H9 (cell line): Measurements from ENCODE around the gene GSTM3. TPM values are rescaled to one million over a fixed set of nuclear protein-coding genes. Genes with fewer than 3 reads are reported as not detected.
"Not testable (repeated sequence)": the region's sequence is repeated elsewhere in the genome, so short reads cannot be mapped to it uniquely, and the experiment has no call there.

ENCODE experiments used
- DNase-seq: peaks from one replicate; pipeline ENCODE4 v3.0.0-alpha.2; 2017
- H2AFZ ChIP-seq: one replicate; pipeline ENCODE4 v1.6.1; 2013; ENCODE audit warnings: mild to moderate bottlenecking, low read length, control low read depth, moderate library complexity
- H2AK5ac ChIP-seq: 2 replicates; pipeline ENCODE4 v1.6.1; 2013; ENCODE audit warnings: low read length, control low read depth, mixed read lengths; ENCODE audit not compliant: insufficient read length
- H2BK120ac ChIP-seq: one replicate; pipeline ENCODE4 v1.6.1; 2013; ENCODE audit warnings: low read depth, mild to moderate bottlenecking, low read length, control low read depth, inconsistent platforms; ENCODE audit not compliant: poor library complexity, severe bottlenecking
- H2BK12ac ChIP-seq: 2 replicates; pipeline ENCODE4 v1.6.1; 2013; ENCODE audit warnings: low read length, control low read depth, mixed read lengths, low read depth; ENCODE audit not compliant: insufficient read length
- H2BK15ac ChIP-seq: 2 replicates; pipeline ENCODE4 v1.6.1; 2013; ENCODE audit warnings: low read depth, low read length, control low read depth
- H2BK20ac ChIP-seq: one replicate; pipeline ENCODE4 v1.6.1; 2013; ENCODE audit warnings: low read depth, mild to moderate bottlenecking, low read length, control low read depth, inconsistent platforms; ENCODE audit not compliant: poor library complexity, severe bottlenecking
- H2BK5ac ChIP-seq: 2 replicates; pipeline ENCODE4 v1.6.1; 2013; ENCODE audit warnings: low read length, control low read depth, mixed read lengths; ENCODE audit not compliant: insufficient read length
- H3K14ac ChIP-seq: 2 replicates; pipeline ENCODE4 v1.6.1; 2013; ENCODE audit warnings: low read length, control low read depth; ENCODE audit not compliant: insufficient read depth
- H3K18ac ChIP-seq: 2 replicates; pipeline ENCODE4 v1.6.1; 2013; ENCODE audit warnings: low read depth, mild to moderate bottlenecking, mixed read lengths, low read length, control low read depth; ENCODE audit not compliant: insufficient read length
- H3K23ac ChIP-seq: 2 replicates; pipeline ENCODE4 v1.6.1; 2013; ENCODE audit warnings: low read length, control low read depth, mixed read lengths, low read depth; ENCODE audit not compliant: insufficient read length
- H3K23me2 ChIP-seq: 2 replicates; pipeline ENCODE4 v1.6.1; 2013; ENCODE audit warnings: low read depth, mild to moderate bottlenecking, mixed read lengths, low read length, control low read depth; ENCODE audit not compliant: insufficient read length, poor library complexity, severe bottlenecking
- H3K27ac ChIP-seq: 2 replicates; pipeline ENCODE4 v1.5.1; 2013; ENCODE audit warnings: low read length, control low read depth, mixed read lengths, low read depth; ENCODE audit not compliant: insufficient read length
- H3K27me3 ChIP-seq: 2 replicates; pipeline ENCODE4 v1.6.1; 2013; ENCODE audit warnings: low read length, control low read depth, inconsistent platforms; ENCODE audit not compliant: insufficient read depth
- H3K4ac ChIP-seq: 2 replicates; pipeline ENCODE4 v1.6.1; 2013; ENCODE audit warnings: low read depth, mild to moderate bottlenecking, control low read depth, inconsistent platforms, low read length, moderate library complexity
- H3K4me1 ChIP-seq: 2 replicates; pipeline ENCODE4 v1.6.1; 2013; ENCODE audit warnings: low read length, control low read depth, inconsistent platforms; ENCODE audit not compliant: insufficient read depth
- H3K4me2 ChIP-seq: 2 replicates; pipeline ENCODE4 v1.6.1; 2013; ENCODE audit warnings: low read length, control low read depth, mixed read lengths; ENCODE audit not compliant: insufficient read length, insufficient read depth
- H3K56ac ChIP-seq: 2 replicates; pipeline ENCODE4 v1.6.1; 2013; ENCODE audit warnings: low read depth, mild to moderate bottlenecking, mixed read lengths, low read length, control low read depth; ENCODE audit not compliant: insufficient read length
- H3K79me1 ChIP-seq: 2 replicates; pipeline ENCODE4 v1.6.1; 2013; ENCODE audit warnings: low read depth, mild to moderate bottlenecking, moderate library complexity, low read length, control low read depth, inconsistent platforms; ENCODE audit not compliant: insufficient read depth, poor library complexity, severe bottlenecking
- H3K79me2 ChIP-seq: 2 replicates; pipeline ENCODE4 v1.6.1; 2013; ENCODE audit warnings: low read length, control low read depth, inconsistent platforms; ENCODE audit not compliant: insufficient read depth
- H3K9ac ChIP-seq: 2 replicates; pipeline ENCODE4 v1.6.1; 2013; ENCODE audit warnings: low read length, control low read depth, mixed read lengths; ENCODE audit not compliant: insufficient read length; ENCODE audit errors: extremely low read depth
- H3K9me3 ChIP-seq: one replicate; pipeline ENCODE4 v1.6.1; 2013; ENCODE audit warnings: low read depth, low read length, inconsistent platforms; ENCODE audit not compliant: control insufficient read depth
- H3T11ph ChIP-seq: one replicate; pipeline ENCODE4 v1.6.1; 2013; ENCODE audit warnings: mild to moderate bottlenecking, low read length, control low read depth, inconsistent platforms
- H4K20me1 ChIP-seq: one replicate; pipeline ENCODE4 v1.6.1; 2013; ENCODE audit not compliant: control insufficient read depth, insufficient read length, insufficient read depth
- H4K5ac ChIP-seq: 2 replicates; pipeline ENCODE4 v1.6.1; 2013; ENCODE audit warnings: low read depth, mild to moderate bottlenecking, mixed read lengths, low read length, control low read depth; ENCODE audit not compliant: insufficient read length
- H4K8ac ChIP-seq: replicated peaks from 2 replicates; pipeline ENCODE4 v1.6.1; 2013; ENCODE audit warnings: low read length, control low read depth, mixed read lengths, low read depth; ENCODE audit not compliant: insufficient read length
- H4K91ac ChIP-seq: 2 replicates; pipeline ENCODE4 v1.6.1; 2013; ENCODE audit warnings: low read depth, mild to moderate bottlenecking, moderate library complexity, mixed read lengths, low read length, control low read depth; ENCODE audit not compliant: insufficient read length
- H3K27ac Mint-ChIP-seq, 3 experiments: 2 replicates in 2 of 3; 3 replicates in 1 of 3; pipeline ENCODE4 v1.8.0; 2020 to 2021; ENCODE audit warnings: mixed read lengths in 3 of 3, mild to moderate bottlenecking in 1 of 3, moderate library complexity in 1 of 3
- H3K27me3 Mint-ChIP-seq: 2 replicates; pipeline ENCODE4 v1.8.0; 2021; ENCODE audit warnings: low read depth, mild to moderate bottlenecking, moderate library complexity, mixed read lengths
- H3K36me3 Mint-ChIP-seq, 3 experiments: 2 replicates in 2 of 3; 3 replicates in 1 of 3; pipeline ENCODE4 v1.8.0; 2020 to 2021; ENCODE audit warnings: low read depth in 3 of 3, mixed read lengths in 3 of 3; ENCODE audit not compliant: insufficient read depth in 1 of 3
- H3K4me1 Mint-ChIP-seq, 2 experiments: 2 replicates each; pipeline ENCODE4 v1.8.0; 2020; ENCODE audit warnings: mixed read lengths in 2 of 2
- H3K4me3 Mint-ChIP-seq, 2 experiments: 2 replicates in 1 of 2; 3 replicates in 1 of 2; pipeline ENCODE4 v1.8.0; 2020 to 2021; ENCODE audit warnings: mild to moderate bottlenecking in 2 of 2, mixed read lengths in 2 of 2, moderate library complexity in 1 of 2
- H3K9me3 Mint-ChIP-seq, 2 experiments: 2 replicates in 1 of 2; 3 replicates in 1 of 2; pipeline ENCODE4 v1.8.0; 2020; ENCODE audit warnings: mild to moderate bottlenecking in 2 of 2, mixed read lengths in 2 of 2, moderate library complexity in 1 of 2
- WGBS: extraction: QIAGEN DNeasy Blood & Tissue Kit; methylation state at CpG from one replicate; pipeline ENCODE4 v1.1.7; 2013; ENCODE audit warnings: missing lambda C conversion rate, low lambda C conversion rate, mixed read lengths; ENCODE audit not compliant: insufficient read length; ENCODE audit errors: extremely low coverage; 5-methylcytosine and 5-hydroxymethylcytosine counted together
- total RNA-seq: library from RNA; stranded (reverse); gene quantifications from 2 replicates; pipeline ENCODE4 v1.2.1, GENCODE V29; 2021
- TF ChIP-seq, protein P1 (sequence below): fragments of 200-600 bp; sonication (generic); conservative IDR thresholded peaks from 3 replicates; pipeline ENCODE4 v1.8.0; 2021; ENCODE audit warnings: antibody characterized with exemption, mild to moderate bottlenecking

GSTM3 gene
- total RNA-seq, 1 experiment from 2014 or later: 3.5 TPM

DNA sequence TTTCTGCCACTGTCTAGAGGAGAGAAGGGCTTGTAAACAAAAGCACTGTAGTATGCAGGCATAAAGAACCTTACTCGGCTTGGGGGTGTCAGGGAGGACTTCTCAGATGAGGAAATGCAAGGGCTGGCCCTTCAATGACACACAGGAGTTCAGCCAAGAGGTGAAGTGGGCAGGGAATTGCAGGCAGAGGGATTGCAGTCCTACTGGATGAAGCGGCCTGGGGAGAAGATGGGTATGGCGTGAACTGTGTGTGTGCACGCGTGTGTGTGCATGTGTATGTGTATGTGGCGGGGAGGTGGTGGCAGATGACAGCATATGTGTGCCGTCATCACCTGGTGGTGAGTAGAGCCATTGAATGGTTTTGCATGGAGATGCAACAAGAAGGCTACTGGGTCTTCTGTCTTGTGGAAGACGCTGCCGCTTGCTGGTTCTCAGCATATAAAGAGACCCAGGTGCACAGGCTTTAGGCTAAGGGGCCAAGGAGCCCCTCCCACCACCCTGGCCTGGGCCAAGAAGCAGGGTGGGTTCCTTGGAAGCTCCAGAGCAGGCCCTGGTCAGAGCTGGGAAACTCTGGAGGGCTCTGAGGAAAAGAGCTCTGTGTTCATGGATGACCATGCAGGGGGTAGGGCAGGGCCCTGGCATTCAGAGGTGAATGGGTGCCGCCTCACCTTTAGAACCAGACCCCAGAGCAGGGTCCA lies 26.9 kb upstream of the GSTM3 start:
- WGBS: no CpG with 5 or more reads among the region's 10 CpGs

DNA sequence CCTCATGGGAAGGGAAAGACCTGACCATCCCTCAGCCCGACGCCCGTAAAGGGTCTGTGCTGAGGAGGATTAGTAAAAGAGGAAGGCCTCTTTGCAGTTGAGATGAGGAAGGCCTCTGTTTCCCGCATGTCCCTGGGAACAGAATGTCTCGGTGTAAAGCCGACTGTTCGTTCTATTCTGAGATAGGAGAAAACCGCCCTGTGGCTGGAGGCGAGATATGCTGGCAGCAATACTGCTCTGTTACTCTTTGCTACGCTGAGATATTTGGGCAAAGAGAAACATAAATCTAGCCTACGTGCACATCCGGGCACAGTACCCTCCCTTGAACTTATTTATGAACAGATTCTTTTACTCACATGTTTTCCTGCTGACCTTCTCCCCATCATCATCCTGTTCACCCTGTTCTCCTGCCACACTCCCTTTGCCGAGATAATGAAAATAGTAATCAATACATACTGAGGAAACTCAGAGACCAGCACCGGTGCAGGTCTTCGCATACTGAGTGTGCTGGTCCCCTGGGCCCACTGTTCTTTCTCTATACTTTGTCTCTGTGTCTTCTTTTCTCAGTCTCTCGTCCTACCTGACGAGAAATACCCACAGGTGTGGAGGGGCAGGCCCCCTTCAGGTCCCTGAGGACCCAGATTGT lies 26.3 kb upstream of the GSTM3 start:
- H3K9me3 Mint-ChIP-seq, H3K4me2 ChIP-seq, H3T11ph ChIP-seq, H2BK120ac ChIP-seq, H2BK15ac ChIP-seq, H2BK12ac ChIP-seq, H3K27ac ChIP-seq, H3K9me3 ChIP-seq, H4K91ac ChIP-seq, H3K23me2 ChIP-seq, H2BK5ac ChIP-seq, H2AK5ac ChIP-seq, H3K23ac ChIP-seq, H3K27me3 ChIP-seq, H3K56ac ChIP-seq, H3K18ac ChIP-seq, H3K79me2 ChIP-seq, H3K27ac Mint-ChIP-seq, H2BK20ac ChIP-seq, H3K4me1 ChIP-seq, H4K8ac ChIP-seq, H2AFZ ChIP-seq, H3K79me1 ChIP-seq, H3K4me1 Mint-ChIP-seq, H4K5ac ChIP-seq, H3K4ac ChIP-seq, H3K14ac ChIP-seq, H3K9ac ChIP-seq, H3K4me3 Mint-ChIP-seq, H3K36me3 Mint-ChIP-seq, DNase-seq, H4K20me1 ChIP-seq, H3K27me3 Mint-ChIP-seq: not testable (repeated sequence)
- WGBS: no CpG with 5 or more reads among the region's 17 CpGs

More for the DNA sequence above, 26.9 kb upstream of the GSTM3 start:
- H2AFZ ChIP-seq: no peak overlapping the region
- no peaks in the 10 kb centered on the region for H3K27me3 ChIP-seq
- H3K4me2 ChIP-seq: no peak overlapping the region
- H3K79me1 ChIP-seq: no peaks in the 10 kb centered on the region
- no peaks in the 10 kb centered on the region for H3K23me2 ChIP-seq
- H2BK120ac ChIP-seq: no peak overlapping the region
- H4K20me1 ChIP-seq: no peaks in the 10 kb centered on the region
- no peak for DNase-seq
- H3K36me3 Mint-ChIP-seq: no peaks in the 10 kb centered on the region
- H2BK20ac ChIP-seq: no peak overlapping the region
- no peak overlapping the region for H2BK12ac ChIP-seq
- H3K79me2 ChIP-seq: no peaks in the 10 kb centered on the region
- no peak overlapping the region for H3K18ac ChIP-seq
- no peak overlapping the region for H4K8ac ChIP-seq
- no peak overlapping the region for H3K23ac ChIP-seq
- no peaks in the 10 kb centered on the region for H3K9me3 Mint-ChIP-seq
- H3K27ac Mint-ChIP-seq: no peak overlapping the region
- H2AK5ac ChIP-seq: no peak overlapping the region
- H3K4me1 ChIP-seq: no peaks in the 10 kb centered on the region
- H3K14ac ChIP-seq: no peak overlapping the region; the same call in 1 of the 2 replicates
- H2BK15ac ChIP-seq: no peak overlapping the region
- H4K91ac ChIP-seq: no peak overlapping the region
- H3K9me3 ChIP-seq: no peaks in the 10 kb centered on the region
- TF ChIP-seq, protein P1, sequence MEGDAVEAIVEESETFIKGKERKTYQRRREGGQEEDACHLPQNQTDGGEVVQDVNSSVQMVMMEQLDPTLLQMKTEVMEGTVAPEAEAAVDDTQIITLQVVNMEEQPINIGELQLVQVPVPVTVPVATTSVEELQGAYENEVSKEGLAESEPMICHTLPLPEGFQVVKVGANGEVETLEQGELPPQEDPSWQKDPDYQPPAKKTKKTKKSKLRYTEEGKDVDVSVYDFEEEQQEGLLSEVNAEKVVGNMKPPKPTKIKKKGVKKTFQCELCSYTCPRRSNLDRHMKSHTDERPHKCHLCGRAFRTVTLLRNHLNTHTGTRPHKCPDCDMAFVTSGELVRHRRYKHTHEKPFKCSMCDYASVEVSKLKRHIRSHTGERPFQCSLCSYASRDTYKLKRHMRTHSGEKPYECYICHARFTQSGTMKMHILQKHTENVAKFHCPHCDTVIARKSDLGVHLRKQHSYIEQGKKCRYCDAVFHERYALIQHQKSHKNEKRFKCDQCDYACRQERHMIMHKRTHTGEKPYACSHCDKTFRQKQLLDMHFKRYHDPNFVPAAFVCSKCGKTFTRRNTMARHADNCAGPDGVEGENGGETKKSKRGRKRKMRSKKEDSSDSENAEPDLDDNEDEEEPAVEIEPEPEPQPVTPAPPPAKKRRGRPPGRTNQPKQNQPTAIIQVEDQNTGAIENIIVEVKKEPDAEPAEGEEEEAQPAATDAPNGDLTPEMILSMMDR: no peak
- H3T11ph ChIP-seq: no peak overlapping the region
- H3K4me3 Mint-ChIP-seq: no peak overlapping the region
- H3K9ac ChIP-seq: no peak overlapping the region
- no peak overlapping the region for H3K56ac ChIP-seq
- no peak overlapping the region for H3K4ac ChIP-seq
- H2BK5ac ChIP-seq: no peak overlapping the region
- H3K27ac ChIP-seq: no peak overlapping the region
- no peaks in the 10 kb centered on the region for H3K4me1 Mint-ChIP-seq
- peaks cover 7% of the 10 kb centered on the region for H3K27me3 Mint-ChIP-seq
- H4K5ac ChIP-seq: no peak overlapping the region
